GM12873 (cell line): ENCODE measurements around the gene GTPBP10.

ENCODE experiments used
- TF ChIP-seq, protein P1 (sequence below): IDR thresholded peaks from 2 replicates; pipeline ENCODE4 v1.5.1; 2012; ENCODE audit warnings: low read depth, mild to moderate bottlenecking, moderate library complexity, low read length, control low read depth; ENCODE audit not compliant: insufficient read depth; ENCODE audit errors: missing control alignments

The GTPBP10 gene

GRCh38 chr7:90433221-90433620 is 86.7 kb downstream of the GTPBP10 start:
- TF ChIP-seq, protein P1, sequence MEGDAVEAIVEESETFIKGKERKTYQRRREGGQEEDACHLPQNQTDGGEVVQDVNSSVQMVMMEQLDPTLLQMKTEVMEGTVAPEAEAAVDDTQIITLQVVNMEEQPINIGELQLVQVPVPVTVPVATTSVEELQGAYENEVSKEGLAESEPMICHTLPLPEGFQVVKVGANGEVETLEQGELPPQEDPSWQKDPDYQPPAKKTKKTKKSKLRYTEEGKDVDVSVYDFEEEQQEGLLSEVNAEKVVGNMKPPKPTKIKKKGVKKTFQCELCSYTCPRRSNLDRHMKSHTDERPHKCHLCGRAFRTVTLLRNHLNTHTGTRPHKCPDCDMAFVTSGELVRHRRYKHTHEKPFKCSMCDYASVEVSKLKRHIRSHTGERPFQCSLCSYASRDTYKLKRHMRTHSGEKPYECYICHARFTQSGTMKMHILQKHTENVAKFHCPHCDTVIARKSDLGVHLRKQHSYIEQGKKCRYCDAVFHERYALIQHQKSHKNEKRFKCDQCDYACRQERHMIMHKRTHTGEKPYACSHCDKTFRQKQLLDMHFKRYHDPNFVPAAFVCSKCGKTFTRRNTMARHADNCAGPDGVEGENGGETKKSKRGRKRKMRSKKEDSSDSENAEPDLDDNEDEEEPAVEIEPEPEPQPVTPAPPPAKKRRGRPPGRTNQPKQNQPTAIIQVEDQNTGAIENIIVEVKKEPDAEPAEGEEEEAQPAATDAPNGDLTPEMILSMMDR = no peak
